T-helper 2 cell treated with Interferon-gamma antibody and Interleukin-4, amounts not matched to agents 5 μg/mL and 100 μg/mL, for 36 hours (primary cell): ENCODE data around the gene HDAC9.

Experiments
- DNase-seq: peaks from one replicate; pipeline ENCODE4 v3.0.0; 2021; ENCODE audit warnings: low spot score
- H3K27ac Mint-ChIP-seq: one replicate; pipeline ENCODE4 v1.8.0; 2021; ENCODE audit warnings: mild to moderate bottlenecking, mixed read lengths
- H3K27me3 Mint-ChIP-seq: one replicate; pipeline ENCODE4 v1.8.0; 2021; ENCODE audit warnings: low read depth, mixed read lengths
- H3K36me3 Mint-ChIP-seq: one replicate; pipeline ENCODE4 v1.8.0; 2021; ENCODE audit warnings: low read depth, mixed read lengths
- H3K4me1 Mint-ChIP-seq: one replicate; pipeline ENCODE4 v1.8.0; 2021; ENCODE audit warnings: low read depth, mixed read lengths
- H3K4me3 Mint-ChIP-seq: one replicate; pipeline ENCODE4 v1.8.0; 2022; ENCODE audit warnings: mild to moderate bottlenecking, moderate library complexity, mixed read lengths
- H3K9me3 Mint-ChIP-seq: one replicate; pipeline ENCODE4 v1.8.0; 2021; ENCODE audit warnings: mixed read lengths

The HDAC9 gene

DNA sequence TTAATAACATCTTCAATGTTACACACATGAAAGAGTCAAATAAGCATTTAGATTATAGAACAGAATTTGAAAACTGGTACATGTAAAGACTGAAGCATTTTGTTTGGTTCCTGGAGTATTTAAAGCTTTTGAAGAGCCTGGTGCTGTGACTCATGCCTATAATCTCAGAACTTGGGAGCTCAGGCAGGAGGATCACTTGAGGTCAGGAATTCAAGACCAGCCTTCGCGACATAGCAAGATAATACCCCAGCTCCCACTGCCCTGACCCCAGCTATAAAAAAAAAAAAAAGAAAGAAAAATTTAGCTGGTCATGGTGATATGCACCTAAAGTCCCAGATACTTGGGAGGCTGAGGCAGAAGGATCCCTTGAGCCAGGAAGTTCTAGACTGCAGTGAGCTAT, 87.8 kb downstream of the HDAC9 start:
- no peaks in the 10 kb centered on the region for H3K9me3 Mint-ChIP-seq
- no peak overlapping the region for H3K4me3 Mint-ChIP-seq
- H3K27me3 Mint-ChIP-seq = no peaks in the 10 kb centered on the region
- H3K27ac Mint-ChIP-seq = no peak overlapping the region
- DNase-seq = no peak
- no peaks in the 10 kb centered on the region for H3K4me1 Mint-ChIP-seq
- no peaks in the 10 kb centered on the region for H3K36me3 Mint-ChIP-seq

DNA sequence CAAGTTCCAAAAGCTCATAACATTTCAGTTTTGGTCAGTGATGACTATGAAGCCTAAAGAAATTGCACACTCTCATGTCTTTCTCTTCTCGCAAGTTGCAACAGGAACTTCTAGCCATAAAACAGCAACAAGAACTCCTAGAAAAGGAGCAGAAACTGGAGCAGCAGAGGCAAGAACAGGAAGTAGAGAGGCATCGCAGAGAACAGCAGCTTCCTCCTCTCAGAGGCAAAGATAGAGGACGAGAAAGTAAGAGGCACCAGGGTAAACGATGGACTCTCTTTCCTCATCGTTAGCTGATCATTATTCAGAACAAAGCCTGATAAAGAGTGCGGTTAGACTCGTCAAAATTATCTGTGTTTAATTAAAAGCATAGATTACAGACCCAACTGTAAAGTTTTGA, 94.7 kb downstream of the HDAC9 start:
- H3K9me3 Mint-ChIP-seq = no peaks in the 10 kb centered on the region

GRCh38 chr7:18590744-18591340, 95.3 kb downstream of the HDAC9 start:
- no peak for DNase-seq
- H3K4me1 Mint-ChIP-seq = no peaks in the 10 kb centered on the region
- no peaks in the 10 kb centered on the region for H3K36me3 Mint-ChIP-seq
- H3K27me3 Mint-ChIP-seq = no peaks in the 10 kb centered on the region
- H3K27ac Mint-ChIP-seq = no peak overlapping the region
- no peaks in the 10 kb centered on the region for H3K9me3 Mint-ChIP-seq
- H3K4me3 Mint-ChIP-seq = no peak overlapping the region

More for the DNA sequence above, 94.7 kb downstream of the HDAC9 start:
- H3K27ac Mint-ChIP-seq = no peak overlapping the region
- no peaks in the 10 kb centered on the region for H3K4me1 Mint-ChIP-seq
- no peaks in the 10 kb centered on the region for H3K27me3 Mint-ChIP-seq
- DNase-seq = no peak
- no peaks in the 10 kb centered on the region for H3K36me3 Mint-ChIP-seq
- no peak overlapping the region for H3K4me3 Mint-ChIP-seq

DNA sequence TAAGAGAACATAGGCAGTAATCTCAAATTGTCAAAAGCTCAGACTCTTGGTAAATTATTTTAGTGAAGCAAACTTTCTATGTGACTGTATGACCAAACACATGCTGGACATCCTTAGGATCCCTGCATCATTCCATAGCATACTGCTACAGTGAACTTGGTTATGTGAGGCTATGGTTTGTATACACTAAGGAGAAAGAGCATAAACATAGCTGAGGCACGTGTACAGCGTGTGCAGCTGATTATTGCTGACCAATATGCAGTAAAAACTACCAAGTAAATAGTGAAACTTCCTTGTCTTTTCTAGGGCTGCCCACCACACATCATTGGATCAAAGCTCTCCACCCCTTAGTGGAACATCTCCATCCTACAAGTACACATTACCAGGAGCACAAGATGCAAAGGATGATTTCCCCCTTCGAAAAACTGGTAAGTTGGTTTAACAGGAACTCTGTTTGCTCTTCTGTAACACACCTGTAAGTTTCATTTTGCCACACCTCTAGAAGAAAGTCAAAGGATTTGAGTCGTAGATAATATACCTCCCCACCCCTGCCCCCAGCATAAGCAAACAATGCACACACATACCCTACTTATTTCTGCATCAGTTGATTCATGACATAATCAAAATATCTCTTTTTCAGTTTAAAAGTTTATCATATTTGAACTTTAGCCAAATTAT, 98.2 kb downstream of the HDAC9 start:
- H3K27me3 Mint-ChIP-seq = no peaks in the 10 kb centered on the region
- DNase-seq = no peak
- H3K36me3 Mint-ChIP-seq = no peaks in the 10 kb centered on the region
- no peak overlapping the region for H3K27ac Mint-ChIP-seq
- H3K4me3 Mint-ChIP-seq = no peak overlapping the region
- H3K9me3 Mint-ChIP-seq = no peaks in the 10 kb centered on the region
- no peaks in the 10 kb centered on the region for H3K4me1 Mint-ChIP-seq

DNA sequence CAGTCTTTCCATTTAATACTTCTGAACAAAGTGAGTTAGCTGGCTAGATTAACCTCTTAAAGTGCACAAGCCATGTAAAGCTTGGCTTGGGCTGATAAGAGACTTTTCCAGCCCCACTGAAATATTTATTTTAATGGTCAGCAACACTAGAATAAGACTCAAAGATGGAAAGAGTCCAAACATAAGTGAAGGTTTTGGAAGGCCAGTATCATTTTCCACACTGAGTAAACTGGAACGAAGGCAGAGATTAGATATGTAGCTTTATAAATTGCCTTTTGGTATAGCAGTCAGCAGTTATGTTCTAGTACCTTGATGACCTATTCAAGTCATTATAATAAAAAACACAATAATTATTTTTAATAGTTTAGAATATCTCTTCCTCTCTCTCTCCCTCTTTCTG, 102.2 kb downstream of the HDAC9 start:
- no peak for DNase-seq
- Mint-ChIP-seq H3K4me1 (no peaks in the 10 kb centered on the region), H3K27me3 (no peaks in the 10 kb centered on the region), H3K9me3 (peaks cover 17% of the 10 kb centered on the region), H3K27ac (no peak overlapping the region), H3K36me3 (no peaks in the 10 kb centered on the region), H3K4me3 (no peak overlapping the region)

GRCh38 chr7:18607025-18607424, 111.5 kb downstream of the HDAC9 start:
- Mint-ChIP-seq H3K27ac (no peak overlapping the region), H3K36me3 (no peaks in the 10 kb centered on the region), H3K4me3 (no peak overlapping the region), H3K9me3 (peaks cover 31% of the 10 kb centered on the region), H3K27me3 (no peaks in the 10 kb centered on the region), H3K4me1 (no peaks in the 10 kb centered on the region)
- no peak for DNase-seq

GRCh38 chr7:18610331-18610948, 114.9 kb downstream of the HDAC9 start:
- Mint-ChIP-seq H3K36me3 (no peaks in the 10 kb centered on the region), H3K9me3 (no peaks in the 10 kb centered on the region), H3K4me3 (no peak overlapping the region), H3K27ac (no peak overlapping the region), H3K4me1 (no peaks in the 10 kb centered on the region), H3K27me3 (no peaks in the 10 kb centered on the region)
- DNase-seq = no peak

- DNase-seq = no peak
- Mint-ChIP-seq H3K9me3 (no peaks in the 10 kb centered on the region), H3K36me3 (no peaks in the 10 kb centered on the region), H3K4me1 (no peaks in the 10 kb centered on the region), H3K27ac (no peak overlapping the region), H3K27me3 (no peaks in the 10 kb centered on the region), H3K4me3 (no peak overlapping the region)
Observed at GRCh38 chr7:18614841-18615240, 119.3 kb downstream of the HDAC9 start.

GRCh38 chr7:18619311-18619710, 123.8 kb downstream of the HDAC9 start:
- no peak overlapping the region for H3K4me3 Mint-ChIP-seq
- no peak for DNase-seq
- H3K36me3 Mint-ChIP-seq = no peaks in the 10 kb centered on the region
- no peaks in the 10 kb centered on the region for H3K27me3 Mint-ChIP-seq
- no peaks in the 10 kb centered on the region for H3K9me3 Mint-ChIP-seq
- no peaks in the 10 kb centered on the region for H3K4me1 Mint-ChIP-seq
- H3K27ac Mint-ChIP-seq = no peak overlapping the region

DNA sequence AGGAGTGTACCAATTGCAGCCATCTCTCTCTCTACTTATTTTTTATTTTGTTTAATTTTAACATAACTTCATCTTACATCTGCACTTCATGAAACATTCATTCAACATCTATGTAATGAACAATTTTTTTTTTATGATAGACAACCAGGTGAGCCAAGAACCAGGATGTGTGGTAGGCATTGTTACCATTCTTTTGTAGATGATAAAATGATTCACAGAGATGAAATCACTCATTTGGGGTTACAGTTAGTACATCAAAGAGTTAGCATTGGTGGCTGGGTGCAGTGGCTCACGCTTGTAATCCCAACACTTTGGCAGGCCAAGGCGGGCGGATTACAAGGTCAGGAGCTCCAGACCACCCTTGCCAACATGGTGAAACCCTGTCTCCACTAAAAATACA, 127.8 kb downstream of the HDAC9 start:
- no peak overlapping the region for H3K27ac Mint-ChIP-seq
- no peaks in the 10 kb centered on the region for H3K36me3 Mint-ChIP-seq
- no peaks in the 10 kb centered on the region for H3K9me3 Mint-ChIP-seq
- DNase-seq = no peak
- no peak overlapping the region for H3K4me3 Mint-ChIP-seq
- H3K4me1 Mint-ChIP-seq = no peaks in the 10 kb centered on the region
- no peaks in the 10 kb centered on the region for H3K27me3 Mint-ChIP-seq

- DNase-seq = no peak
- H3K4me1 Mint-ChIP-seq = no peaks in the 10 kb centered on the region
- no peaks in the 10 kb centered on the region for H3K9me3 Mint-ChIP-seq
- H3K27me3 Mint-ChIP-seq = no peaks in the 10 kb centered on the region
- H3K4me3 Mint-ChIP-seq = no peak overlapping the region
- no peaks in the 10 kb centered on the region for H3K36me3 Mint-ChIP-seq
- H3K27ac Mint-ChIP-seq = no peak overlapping the region
Observed at GRCh38 chr7:18624459-18624858, 128.9 kb downstream of the HDAC9 start.

DNA sequence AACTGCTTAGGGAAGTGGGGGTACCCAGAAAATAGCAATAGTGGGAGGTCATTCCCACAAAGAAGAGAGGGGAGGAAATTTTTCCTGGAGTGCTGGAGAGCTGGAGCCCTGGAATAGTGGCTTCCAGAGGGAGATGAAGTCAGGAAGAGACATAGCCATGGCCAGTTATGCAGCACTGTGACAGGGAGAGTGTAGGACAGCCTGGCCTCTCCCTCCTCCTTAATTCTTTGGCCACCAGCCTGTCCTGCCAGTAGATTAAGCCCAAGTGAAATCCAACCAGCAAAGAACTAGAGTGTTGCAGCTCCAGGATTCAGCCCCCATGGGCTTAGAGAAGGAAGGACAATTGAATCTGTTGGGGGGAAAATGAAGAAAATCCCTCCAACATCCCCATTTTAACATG, 130.5 kb downstream of the HDAC9 start:
- Mint-ChIP-seq H3K4me1 (no peaks in the 10 kb centered on the region), H3K4me3 (no peak overlapping the region), H3K9me3 (no peaks in the 10 kb centered on the region), H3K27ac (no peak overlapping the region), H3K27me3 (no peaks in the 10 kb centered on the region), H3K36me3 (no peaks in the 10 kb centered on the region)
- no peak for DNase-seq

- no peaks in the 10 kb centered on the region for H3K36me3 Mint-ChIP-seq
- H3K9me3 Mint-ChIP-seq = no peaks in the 10 kb centered on the region
- H3K4me3 Mint-ChIP-seq = no peak overlapping the region
- no peaks in the 10 kb centered on the region for H3K4me1 Mint-ChIP-seq
- H3K27ac Mint-ChIP-seq = no peak overlapping the region
- H3K27me3 Mint-ChIP-seq = no peaks in the 10 kb centered on the region
- no peak for DNase-seq
Observed at GRCh38 chr7:18626717-18627116, 131.2 kb downstream of the HDAC9 start.

DNA sequence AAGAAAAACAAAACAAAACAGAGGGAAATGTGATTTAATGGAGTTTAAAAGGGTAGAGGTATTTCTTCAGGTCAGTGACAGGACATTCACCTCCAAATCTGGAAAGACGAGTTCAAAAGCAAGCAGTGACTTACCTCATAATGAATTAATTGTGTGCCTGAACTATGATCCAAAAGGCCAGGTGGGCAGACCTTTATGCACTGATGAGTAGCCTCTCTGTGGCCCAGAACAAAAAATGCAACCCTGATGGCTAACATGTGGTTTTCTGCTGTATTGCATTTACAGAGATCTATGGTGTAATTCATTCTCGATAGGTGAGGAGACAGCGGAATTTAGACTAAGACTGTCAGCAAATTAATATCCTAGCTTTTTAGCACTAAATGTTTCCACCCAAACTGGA, 142.0 kb downstream of the HDAC9 start:
- Mint-ChIP-seq H3K36me3 (no peaks in the 10 kb centered on the region), H3K27ac (no peak overlapping the region), H3K27me3 (no peaks in the 10 kb centered on the region), H3K9me3 (no peaks in the 10 kb centered on the region), H3K4me3 (no peak overlapping the region), H3K4me1 (peaks cover 2% of the 10 kb centered on the region)
- no peak for DNase-seq
